Memory B cell (primary cell): ENCODE data around the gene LTBP1.

Experiments
- ATAC-seq: fragments of 150-1000 bp; cut with Tn5 transposase; 2 replicates; pipeline ENCODE4 v1.10.0; 2021; ENCODE audit warnings: low read depth, mild to moderate bottlenecking, moderate library complexity
- DNase-seq, 2 donors: peaks; one replicate each; pipeline ENCODE4 v3.0.0; 2022; ENCODE audit warnings: low spot score in 2 of 2
- H3K27ac Mint-ChIP-seq: one replicate; pipeline ENCODE4 v1.8.0; 2022; ENCODE audit warnings: mild to moderate bottlenecking, moderate library complexity, mixed read lengths
- H3K27me3 Mint-ChIP-seq: one replicate; pipeline ENCODE4 v1.8.0; 2022; ENCODE audit warnings: mixed read lengths
- H3K36me3 Mint-ChIP-seq: one replicate; pipeline ENCODE4 v1.8.0; 2022; ENCODE audit warnings: mild to moderate bottlenecking, mixed read lengths
- H3K4me1 Mint-ChIP-seq: one replicate; pipeline ENCODE4 v1.8.0; 2022; ENCODE audit warnings: mixed read lengths
- H3K4me3 Mint-ChIP-seq: one replicate; pipeline ENCODE4 v1.8.0; 2022; ENCODE audit warnings: mild to moderate bottlenecking, moderate library complexity, mixed read lengths
- H3K9me3 Mint-ChIP-seq: one replicate; pipeline ENCODE4 v1.8.0; 2022; ENCODE audit warnings: mixed read lengths

The LTBP1 gene

DNA sequence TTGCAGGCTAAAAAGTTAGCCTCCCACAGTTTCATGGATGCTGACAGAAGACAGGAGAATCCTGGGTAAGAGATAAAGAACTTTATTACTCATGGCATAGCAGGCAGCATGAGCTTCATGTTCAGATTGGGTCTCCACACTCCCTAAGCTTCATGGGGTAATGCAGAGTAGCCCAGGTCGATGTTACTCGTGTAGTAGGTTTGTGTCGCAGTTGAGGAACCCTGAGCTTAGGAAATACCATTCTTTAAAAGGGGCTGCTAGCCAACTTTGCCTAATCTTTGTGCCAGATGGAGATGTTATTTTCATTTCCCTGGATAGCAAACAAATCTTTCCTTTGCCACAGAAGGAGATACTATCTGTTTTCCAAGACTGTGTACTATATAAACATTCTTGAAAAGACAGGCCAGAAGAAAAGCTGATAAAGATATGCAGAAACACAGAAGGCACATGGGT is 117.6 kb downstream of the LTBP1 start:
- Mint-ChIP-seq H3K36me3 (no peaks in the 10 kb centered on the region), H3K27ac (no peak overlapping the region), H3K4me1 (peaks cover 3% of the 10 kb centered on the region), H3K27me3 (peaks cover 6% of the 10 kb centered on the region), H3K4me3 (no peak overlapping the region), H3K9me3 (no peaks in the 10 kb centered on the region)
- ATAC-seq (no peak), DNase-seq (no peak)

- H3K4me3 Mint-ChIP-seq, result no peak overlapping the region
- no peak for ATAC-seq
- peaks cover 2% of the 10 kb centered on the region for H3K27me3 Mint-ChIP-seq
- H3K36me3 Mint-ChIP-seq, result no peaks in the 10 kb centered on the region
- no peaks in the 10 kb centered on the region for H3K9me3 Mint-ChIP-seq
- no peaks in the 10 kb centered on the region for H3K4me1 Mint-ChIP-seq
- DNase-seq, result no peak
- H3K27ac Mint-ChIP-seq, result no peak overlapping the region
Measured at GRCh38 chr2:33067598-33067997, 120.8 kb downstream of the LTBP1 start.

- H3K4me3 Mint-ChIP-seq, result no peak overlapping the region
- H3K36me3 Mint-ChIP-seq, result no peaks in the 10 kb centered on the region
- DNase-seq (no peak), ATAC-seq (no peak)
- H3K9me3 Mint-ChIP-seq, result no peaks in the 10 kb centered on the region
- no peaks in the 10 kb centered on the region for H3K4me1 Mint-ChIP-seq
- H3K27me3 Mint-ChIP-seq, result peaks cover 1% of the 10 kb centered on the region
- H3K27ac Mint-ChIP-seq, result no peak overlapping the region
Measured at GRCh38 chr2:33068261-33068660, 121.5 kb downstream of the LTBP1 start.

DNA sequence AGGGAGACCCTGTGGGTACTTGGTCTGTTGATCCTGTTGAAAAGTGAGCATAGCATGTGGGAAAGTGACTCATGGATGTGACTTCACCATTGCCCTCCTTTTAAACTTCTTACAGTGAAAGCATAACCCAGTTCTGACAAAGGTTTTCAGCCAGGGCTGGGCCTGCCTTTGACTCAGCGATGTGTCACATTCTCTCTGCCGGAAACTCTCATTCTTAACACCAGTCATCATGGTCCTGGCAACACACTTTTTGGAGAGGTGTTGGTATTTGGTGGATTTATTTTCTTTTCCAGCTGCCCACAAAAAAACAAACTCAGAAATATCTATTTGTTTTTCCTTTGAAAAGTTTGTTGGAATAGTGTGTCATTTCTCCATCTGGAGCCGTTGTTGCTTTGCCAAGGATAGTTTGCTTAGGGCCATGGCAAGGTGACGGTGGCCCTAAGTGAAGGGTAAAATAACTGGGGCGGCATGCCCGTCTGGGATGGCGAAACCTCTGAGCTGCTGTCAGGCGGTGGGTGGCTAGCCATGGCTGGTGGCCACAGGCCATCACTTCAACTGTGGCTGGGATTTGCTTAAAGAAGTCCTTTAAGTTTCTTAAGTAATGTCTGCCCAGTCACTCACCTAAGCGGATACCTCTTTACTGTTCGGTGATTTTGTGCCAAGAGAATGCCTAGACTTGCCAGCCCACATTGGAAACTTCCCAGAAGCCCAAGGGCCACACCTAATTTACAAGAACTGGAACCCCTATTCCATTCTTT is 123.3 kb downstream of the LTBP1 start:
- no peaks in the 10 kb centered on the region for H3K9me3 Mint-ChIP-seq

GRCh38 chr2:33071591-33071990 is 124.8 kb downstream of the LTBP1 start:
- Mint-ChIP-seq H3K36me3 (no peaks in the 10 kb centered on the region), H3K4me1 (no peaks in the 10 kb centered on the region), H3K9me3 (no peaks in the 10 kb centered on the region), H3K4me3 (no peak overlapping the region), H3K27me3 (peaks cover 3% of the 10 kb centered on the region), H3K27ac (no peak overlapping the region)
- DNase-seq (no peak), ATAC-seq (no peak)

More for the DNA sequence above, 123.3 kb downstream of the LTBP1 start:
- ATAC-seq (no peak), DNase-seq (no peak)
- H3K27me3 Mint-ChIP-seq, result peaks cover 1% of the 10 kb centered on the region
- no peaks in the 10 kb centered on the region for H3K4me1 Mint-ChIP-seq
- H3K36me3 Mint-ChIP-seq, result no peaks in the 10 kb centered on the region
- no peak overlapping the region for H3K4me3 Mint-ChIP-seq
- no peak overlapping the region for H3K27ac Mint-ChIP-seq

DNA sequence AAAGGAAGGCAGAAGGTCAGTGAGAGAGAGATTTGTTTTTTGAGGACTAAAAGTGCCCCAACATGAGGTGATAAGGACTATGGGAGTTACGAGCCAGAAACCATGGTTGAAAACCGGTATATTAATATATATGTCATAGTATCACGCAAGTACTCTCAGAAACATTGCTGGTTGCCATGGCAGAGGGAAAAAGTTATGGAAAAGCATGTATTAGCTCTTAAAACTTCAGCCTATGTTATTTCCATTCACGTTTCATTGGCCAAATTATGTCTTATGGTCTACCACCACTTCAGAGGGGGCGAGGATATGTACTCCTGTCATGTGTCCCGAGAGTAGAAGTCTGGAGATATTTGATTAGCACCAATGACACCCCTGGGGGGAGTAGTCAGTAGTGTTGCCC is 125.9 kb downstream of the LTBP1 start:
- H3K27ac Mint-ChIP-seq, result no peak overlapping the region
- H3K27me3 Mint-ChIP-seq, result peaks cover 3% of the 10 kb centered on the region
- no peaks in the 10 kb centered on the region for H3K36me3 Mint-ChIP-seq
- peaks cover under 1% of the 10 kb centered on the region for H3K4me1 Mint-ChIP-seq
- H3K4me3 Mint-ChIP-seq, result no peak overlapping the region
- DNase-seq (no peak), ATAC-seq (no peak)
- H3K9me3 Mint-ChIP-seq, result no peaks in the 10 kb centered on the region

DNA sequence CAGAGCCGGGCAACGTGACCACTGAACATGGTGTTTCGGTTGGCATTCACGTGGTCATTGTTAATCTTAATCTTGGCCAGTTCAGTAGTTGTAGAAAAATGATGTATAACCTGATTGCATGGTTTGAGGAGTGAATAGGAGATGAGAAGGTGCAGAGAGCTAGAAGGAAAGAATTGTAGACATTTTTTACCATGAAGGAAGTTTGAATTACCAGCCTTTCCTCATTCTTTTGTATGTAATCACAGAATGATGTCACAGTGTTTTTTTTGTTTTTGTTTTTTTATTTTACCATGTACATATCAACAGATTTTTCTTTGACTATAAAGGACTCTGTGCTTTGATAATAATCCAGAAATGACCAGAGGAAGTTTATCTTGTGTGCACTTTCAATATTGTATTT is 126.3 kb downstream of the LTBP1 start:
- no peak overlapping the region for H3K27ac Mint-ChIP-seq
- peaks cover 4% of the 10 kb centered on the region for H3K4me1 Mint-ChIP-seq
- no peaks in the 10 kb centered on the region for H3K9me3 Mint-ChIP-seq
- H3K36me3 Mint-ChIP-seq, result no peaks in the 10 kb centered on the region
- H3K4me3 Mint-ChIP-seq, result no peak overlapping the region
- DNase-seq (no peak), ATAC-seq (no peak)
- peaks cover 3% of the 10 kb centered on the region for H3K27me3 Mint-ChIP-seq

- Mint-ChIP-seq H3K4me1 (peaks cover 4% of the 10 kb centered on the region), H3K4me3 (no peak overlapping the region), H3K36me3 (no peaks in the 10 kb centered on the region), H3K9me3 (no peaks in the 10 kb centered on the region), H3K27me3 (peaks cover 4% of the 10 kb centered on the region), H3K27ac (no peak overlapping the region)
- no peak for ATAC-seq
- DNase-seq, result no peak
Measured at GRCh38 chr2:33074197-33074596, 127.4 kb downstream of the LTBP1 start.

DNA sequence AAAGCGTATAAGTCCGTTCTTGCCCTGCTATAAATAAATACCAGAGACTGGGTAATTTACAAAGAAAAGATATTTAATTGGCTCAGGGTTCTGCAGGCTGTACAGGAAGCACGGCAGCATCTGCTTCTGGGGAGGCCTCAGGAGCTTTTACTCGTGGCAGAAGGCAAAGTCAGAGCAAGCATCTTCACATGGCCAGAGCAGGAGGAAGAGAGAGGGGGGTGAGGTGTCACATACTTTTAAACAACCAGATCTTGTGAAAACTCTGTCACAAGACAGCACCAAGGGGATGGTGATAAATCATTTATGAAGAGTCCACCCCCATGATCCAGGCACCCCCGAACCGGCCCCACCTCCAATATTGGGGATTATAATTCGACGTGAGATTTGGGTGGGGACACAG is 130.6 kb downstream of the LTBP1 start:
- ATAC-seq, result no peak
- no peak overlapping the region for H3K4me3 Mint-ChIP-seq
- DNase-seq, result no peak
- H3K27me3 Mint-ChIP-seq, result peaks cover 6% of the 10 kb centered on the region
- peaks cover 13% of the 10 kb centered on the region for H3K4me1 Mint-ChIP-seq
- H3K9me3 Mint-ChIP-seq, result peaks cover 4% of the 10 kb centered on the region
- no peaks in the 10 kb centered on the region for H3K36me3 Mint-ChIP-seq
- no peak overlapping the region for H3K27ac Mint-ChIP-seq

GRCh38 chr2:33077844-33078243 is 131.1 kb downstream of the LTBP1 start:
- Mint-ChIP-seq H3K4me1 (peaks cover 16% of the 10 kb centered on the region), H3K9me3 (peaks cover 4% of the 10 kb centered on the region), H3K27ac (no peak overlapping the region), H3K36me3 (no peaks in the 10 kb centered on the region), H3K4me3 (no peak overlapping the region), H3K27me3 (peaks cover 6% of the 10 kb centered on the region)
- ATAC-seq (no peak), DNase-seq (no peak)

DNA sequence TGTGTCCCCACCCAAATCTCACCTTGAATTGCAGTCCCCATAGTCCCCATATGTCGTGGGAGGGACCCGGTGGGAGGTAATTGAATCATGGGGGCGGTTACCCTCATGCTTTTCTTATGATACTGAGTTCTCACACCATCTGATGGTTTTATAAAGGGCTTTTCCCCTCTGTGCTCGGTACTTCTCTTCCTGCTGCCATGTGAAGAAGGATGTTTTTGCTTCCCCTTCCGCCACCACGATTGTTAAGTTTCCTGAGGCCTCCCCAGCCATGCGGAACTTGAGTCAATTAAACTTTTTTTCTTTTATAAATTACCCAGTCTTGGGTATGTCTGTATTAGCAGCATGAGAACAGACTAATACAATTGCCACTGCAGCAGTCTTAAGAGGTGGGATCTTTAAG is 134.9 kb downstream of the LTBP1 start:
- DNase-seq (no peak), ATAC-seq (peak; percentile 48)
- Mint-ChIP-seq H3K36me3 (no peaks in the 10 kb centered on the region), H3K27me3 (peaks cover 5% of the 10 kb centered on the region), H3K27ac (peak overlapping the region; percentile 14), H3K4me1 (peaks cover 29% of the 10 kb centered on the region), H3K4me3 (no peak overlapping the region), H3K9me3 (peaks cover 4% of the 10 kb centered on the region)

- Mint-ChIP-seq H3K4me1 (peaks cover 25% of the 10 kb centered on the region), H3K36me3 (no peaks in the 10 kb centered on the region), H3K27me3 (peaks cover 5% of the 10 kb centered on the region), H3K27ac (no peak overlapping the region), H3K9me3 (peaks cover 4% of the 10 kb centered on the region), H3K4me3 (no peak overlapping the region)
- ATAC-seq (peak; percentile 38), DNase-seq (no peak)
Measured at GRCh38 chr2:33083699-33084387, 137.1 kb downstream of the LTBP1 start.

- Mint-ChIP-seq H3K36me3 (no peaks in the 10 kb centered on the region), H3K4me1 (peaks cover 25% of the 10 kb centered on the region), H3K27ac (no peak overlapping the region), H3K9me3 (peaks cover 4% of the 10 kb centered on the region), H3K4me3 (no peak overlapping the region), H3K27me3 (peaks cover 3% of the 10 kb centered on the region)
- no peak for ATAC-seq
- no peak for DNase-seq
Measured at GRCh38 chr2:33084433-33084832, 137.7 kb downstream of the LTBP1 start.

DNA sequence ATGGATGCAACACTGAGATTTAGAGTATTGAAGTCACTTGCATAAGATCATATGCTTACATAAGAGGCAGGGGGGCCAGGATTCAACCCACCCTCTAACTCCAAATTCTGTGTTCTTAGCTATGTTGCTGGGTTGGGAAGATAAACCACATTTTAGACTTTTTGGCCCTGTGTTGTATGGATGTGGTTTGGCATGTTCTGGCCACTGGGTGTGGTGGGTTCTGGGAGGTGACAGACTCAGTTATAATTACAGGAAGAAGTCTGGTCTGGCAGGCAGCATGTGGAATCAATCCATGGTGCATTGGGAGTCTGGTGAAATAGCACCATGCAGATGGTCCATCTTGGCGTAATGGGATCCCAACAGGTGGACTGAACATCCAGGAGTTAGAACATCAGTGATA is 138.9 kb downstream of the LTBP1 start:
- Mint-ChIP-seq H3K4me1 (peaks cover 25% of the 10 kb centered on the region), H3K27me3 (peaks cover 7% of the 10 kb centered on the region), H3K27ac (no peak overlapping the region), H3K36me3 (no peaks in the 10 kb centered on the region), H3K4me3 (no peak overlapping the region), H3K9me3 (peaks cover 4% of the 10 kb centered on the region)
- ATAC-seq, result no peak
- no peak for DNase-seq
